Islet of Langerhans (tissue), 1 donor: ENCODE results near the gene FEZF1.

Experiments used
- FAIRE-seq: peaks from one replicate; lab custom pipeline; 2011; peaks lifted over from hg19 to GRCh38; lab: Jason Lieb, UNC

The FEZF1 gene

DNA sequence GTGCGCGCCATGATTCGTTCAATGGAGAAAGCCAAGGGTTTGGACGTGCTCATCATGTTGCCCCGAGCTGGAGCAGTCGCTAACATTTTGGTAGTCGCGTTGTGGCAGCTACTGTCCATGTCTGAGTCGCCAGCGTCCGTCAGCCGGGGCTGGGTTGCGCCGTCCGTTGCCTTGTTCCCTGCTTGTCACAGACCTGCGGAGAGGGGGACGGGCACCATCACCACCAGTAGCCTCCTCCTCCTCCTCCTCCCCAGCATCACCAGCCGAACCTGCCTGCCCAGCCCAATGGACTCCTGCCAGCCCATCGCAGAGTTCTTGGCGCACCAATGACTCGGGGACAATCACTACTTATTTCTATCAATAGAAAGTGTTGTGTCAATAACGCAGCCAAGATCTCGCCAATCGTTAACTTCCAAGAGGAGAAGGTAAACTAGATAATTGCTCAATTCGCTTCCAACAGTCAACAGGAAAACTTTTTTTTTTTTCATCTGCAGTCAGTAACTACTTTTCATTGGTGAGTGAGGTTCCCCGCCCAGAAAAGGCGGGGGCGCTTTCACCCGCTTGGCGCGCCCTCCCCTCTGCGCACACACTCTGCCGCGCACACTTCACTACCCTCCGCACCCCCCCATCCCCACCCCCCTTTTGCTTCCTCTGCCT is at the start of gene FEZF1:
Gene FEZF1, minus strand, starts transcription at position 432 of the 657 bp plus-strand sequence. Its CDS starts 313 bp downstream, at position 119.
- no peak for FAIRE-seq

DNA sequence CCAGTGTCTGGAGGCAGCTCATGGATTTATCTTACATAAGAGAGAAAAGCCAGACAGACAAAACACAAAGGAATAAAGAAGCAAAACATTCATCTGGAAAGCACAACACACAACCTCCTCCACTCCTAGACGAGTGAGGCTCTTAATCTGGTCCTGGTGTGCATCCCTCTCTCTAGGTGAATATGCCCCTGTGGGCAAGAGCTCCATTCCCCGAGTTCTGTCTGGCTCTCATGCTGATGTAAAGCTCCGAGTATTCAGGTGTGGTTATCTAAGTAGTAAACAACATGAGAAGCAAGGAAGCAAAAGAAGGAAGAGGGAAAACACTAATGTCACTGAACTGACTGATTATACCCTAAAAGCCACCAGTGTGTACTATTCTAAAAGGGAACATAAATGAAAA is 47.9 kb upstream of the FEZF1 start:
- no peak for FAIRE-seq

DNA sequence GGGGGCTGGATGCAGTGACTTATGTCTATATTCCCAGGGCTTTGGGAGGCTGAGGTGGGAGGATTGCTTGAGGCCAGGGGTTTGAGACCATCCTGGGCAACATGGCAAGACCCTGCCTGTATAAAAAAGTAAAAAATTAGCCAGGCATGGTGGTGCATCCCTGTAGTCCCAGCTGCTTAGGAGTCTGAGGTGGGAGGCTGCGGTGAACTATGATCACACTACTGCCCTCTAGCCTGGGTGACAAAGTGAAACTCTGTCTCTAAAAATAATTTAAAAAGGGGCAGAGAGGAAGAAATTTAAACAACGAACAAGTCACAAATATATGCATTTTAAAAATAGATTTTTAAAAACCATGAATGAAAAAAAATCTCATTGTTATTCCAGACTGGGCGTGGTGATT is 46.2 kb upstream of the FEZF1 start:
- FAIRE-seq, result no peak

DNA sequence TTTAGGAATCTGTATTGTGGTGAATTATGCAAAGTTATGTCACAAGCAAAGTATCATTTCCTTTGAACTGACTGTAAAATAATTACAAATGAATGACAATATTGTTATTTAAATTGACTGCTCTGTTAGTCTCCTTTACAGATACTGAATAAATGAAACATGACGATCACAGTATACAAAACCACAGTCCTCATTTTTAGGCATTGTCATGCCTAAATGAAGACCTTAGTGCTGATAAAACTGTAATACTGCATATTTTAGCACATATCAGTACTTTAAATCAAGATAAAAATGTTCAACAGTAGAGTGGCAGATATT is 39.7 kb upstream of the FEZF1 start:
- no peak for FAIRE-seq

DNA sequence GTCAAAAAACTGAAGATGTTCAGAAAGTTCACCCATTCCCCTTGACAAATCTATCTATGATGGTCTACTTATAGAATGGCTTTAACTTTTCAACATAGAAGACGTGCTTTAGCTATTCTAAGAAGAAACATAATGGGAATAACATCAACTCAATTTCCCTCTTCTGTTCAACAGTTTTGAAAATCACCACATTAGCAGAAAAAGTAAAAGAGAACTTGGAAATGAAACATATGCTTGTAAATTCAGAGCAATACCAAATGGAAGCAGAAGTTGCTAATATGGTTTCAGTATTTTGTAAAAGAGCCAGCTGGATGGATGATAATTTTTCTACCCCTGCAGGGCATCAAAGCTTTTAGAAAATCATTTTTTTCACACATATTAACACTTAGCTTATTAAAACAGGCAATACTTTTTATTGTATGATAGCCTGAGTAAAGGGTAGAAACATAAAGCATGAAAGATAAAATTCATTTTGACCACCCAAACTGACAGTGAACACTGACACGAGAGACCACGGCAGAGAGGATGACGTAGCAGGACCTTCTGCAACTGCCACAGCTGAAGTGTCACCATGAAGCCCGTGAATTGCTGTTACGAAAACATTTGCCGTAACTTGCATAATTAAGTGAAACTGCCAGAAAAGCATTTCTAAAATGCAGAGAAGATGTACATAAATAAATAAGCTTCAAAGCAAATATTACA is 39.2 kb upstream of the FEZF1 start:
- no peak for FAIRE-seq

DNA sequence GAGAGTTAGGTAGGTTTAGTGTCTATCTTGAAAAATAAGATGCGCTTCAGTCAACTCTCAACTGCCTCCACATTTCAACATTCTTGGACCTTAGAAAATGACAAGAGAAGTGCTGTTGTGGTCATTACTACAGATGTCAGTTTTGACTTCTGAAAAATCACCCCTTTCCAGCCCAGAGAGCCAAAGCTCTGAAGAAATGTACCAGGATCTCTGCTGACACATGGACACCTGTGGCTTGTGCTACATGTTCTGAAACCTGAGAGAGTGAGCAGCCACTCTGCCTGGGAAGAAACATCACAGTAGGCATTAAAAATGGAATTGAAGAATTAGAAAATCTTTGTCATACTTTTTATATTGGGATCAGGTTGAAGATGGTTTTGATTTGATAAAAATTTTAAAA is 35.9 kb upstream of the FEZF1 start:
- no peak for FAIRE-seq

DNA sequence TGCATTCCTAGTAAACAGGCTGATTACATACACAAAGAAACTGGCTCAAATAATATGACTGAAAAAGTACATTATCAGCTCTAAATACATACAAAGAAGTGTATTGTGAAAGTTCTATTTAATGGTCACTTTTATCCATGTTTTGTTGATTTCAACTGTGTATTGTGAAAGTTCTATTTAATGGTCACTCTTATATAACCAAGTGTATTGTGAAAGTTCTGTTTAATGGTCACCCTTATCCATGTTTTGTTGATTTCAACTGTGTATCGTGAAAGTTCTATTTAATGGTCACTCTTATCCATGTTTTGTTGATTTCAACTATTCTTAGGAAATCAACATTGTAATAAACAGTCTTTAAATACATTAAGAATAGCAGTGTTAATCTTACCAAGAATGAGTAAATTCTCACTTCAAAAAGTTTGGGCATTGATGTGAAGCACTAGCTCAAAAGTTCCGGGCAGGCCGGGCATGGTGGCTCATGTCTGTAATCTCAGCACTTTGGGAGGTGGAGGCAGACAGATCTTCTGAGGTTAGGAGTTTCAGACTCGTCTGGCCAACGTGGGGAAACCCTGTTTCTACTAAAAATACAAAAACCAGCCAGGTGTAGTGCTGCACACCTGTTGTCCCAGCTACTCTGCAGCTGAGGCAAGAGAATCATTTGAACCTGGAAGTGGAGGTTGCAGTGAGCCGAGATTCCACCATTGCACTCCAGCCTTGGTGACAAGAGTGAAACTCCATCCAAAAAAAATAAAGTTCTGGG is 34.8 kb upstream of the FEZF1 start:
- no peak for FAIRE-seq

DNA sequence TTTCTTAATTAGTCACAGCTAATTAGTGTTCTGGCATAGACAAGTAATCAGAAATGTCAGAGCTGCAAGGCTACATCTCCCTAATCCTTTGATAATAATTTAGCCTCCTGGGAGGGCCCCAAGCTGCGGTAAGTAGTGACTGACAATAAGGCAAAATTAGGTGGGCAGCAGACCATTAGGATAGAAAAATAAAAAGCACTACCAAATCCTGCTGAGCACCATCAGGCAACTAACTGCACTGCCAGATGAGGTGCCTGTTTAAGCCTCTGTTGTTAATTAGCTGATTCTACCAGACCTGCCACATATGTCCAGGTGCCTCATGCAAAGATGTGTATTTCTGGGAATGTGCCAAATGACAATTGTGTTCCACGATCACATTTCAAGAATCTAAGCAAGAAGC is 32.5 kb upstream of the FEZF1 start:
- no peak for FAIRE-seq

DNA sequence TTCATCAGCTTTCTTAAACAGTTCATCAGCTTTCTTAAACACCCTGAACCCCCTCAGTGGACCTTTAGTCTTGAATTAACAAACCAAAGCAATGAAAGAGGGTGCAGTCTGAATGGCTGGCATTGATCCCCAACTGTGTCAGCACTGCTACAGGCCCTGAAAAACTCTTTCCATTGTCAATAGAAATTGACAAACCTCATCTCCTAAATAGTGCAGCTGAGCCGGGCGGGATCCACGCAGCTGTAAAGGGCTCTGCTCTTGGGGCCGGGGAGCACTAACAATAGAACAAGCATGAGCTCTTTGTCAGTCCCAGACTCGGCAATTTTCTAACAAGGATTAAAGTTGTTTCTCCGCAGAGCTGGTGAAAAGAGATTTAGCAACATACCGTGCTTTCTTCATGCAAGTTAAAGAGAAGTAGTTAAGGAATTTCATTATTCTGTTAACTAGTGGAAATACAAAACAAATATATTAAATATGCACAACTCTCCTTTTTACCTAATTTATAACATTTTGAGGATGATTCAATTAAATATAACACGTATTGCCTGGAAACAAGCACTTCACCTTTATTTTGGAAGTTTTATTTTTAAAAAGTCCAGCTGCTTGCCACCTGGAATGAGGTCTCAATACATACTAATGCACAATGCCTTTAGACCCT is 24.7 kb upstream of the FEZF1 start:
- no peak for FAIRE-seq

DNA sequence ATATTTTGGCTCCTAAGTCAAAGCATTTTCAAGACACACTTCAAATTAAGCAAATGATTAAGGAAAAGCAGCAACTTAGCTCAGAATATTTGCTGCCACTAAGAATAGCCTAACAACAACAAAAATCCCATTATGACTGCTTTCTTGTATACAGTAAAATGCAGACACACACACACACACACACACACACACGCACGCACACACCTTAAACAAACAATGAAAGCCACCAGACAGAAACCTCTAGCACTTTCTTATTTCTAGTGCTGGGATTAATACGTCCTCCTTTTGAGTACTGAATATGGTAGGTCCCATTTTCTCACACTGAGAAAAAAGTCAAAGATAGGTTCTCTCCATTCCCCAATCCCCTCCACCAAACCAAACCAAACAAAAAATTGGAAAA is 23.4 kb upstream of the FEZF1 start:
- no peak for FAIRE-seq

DNA sequence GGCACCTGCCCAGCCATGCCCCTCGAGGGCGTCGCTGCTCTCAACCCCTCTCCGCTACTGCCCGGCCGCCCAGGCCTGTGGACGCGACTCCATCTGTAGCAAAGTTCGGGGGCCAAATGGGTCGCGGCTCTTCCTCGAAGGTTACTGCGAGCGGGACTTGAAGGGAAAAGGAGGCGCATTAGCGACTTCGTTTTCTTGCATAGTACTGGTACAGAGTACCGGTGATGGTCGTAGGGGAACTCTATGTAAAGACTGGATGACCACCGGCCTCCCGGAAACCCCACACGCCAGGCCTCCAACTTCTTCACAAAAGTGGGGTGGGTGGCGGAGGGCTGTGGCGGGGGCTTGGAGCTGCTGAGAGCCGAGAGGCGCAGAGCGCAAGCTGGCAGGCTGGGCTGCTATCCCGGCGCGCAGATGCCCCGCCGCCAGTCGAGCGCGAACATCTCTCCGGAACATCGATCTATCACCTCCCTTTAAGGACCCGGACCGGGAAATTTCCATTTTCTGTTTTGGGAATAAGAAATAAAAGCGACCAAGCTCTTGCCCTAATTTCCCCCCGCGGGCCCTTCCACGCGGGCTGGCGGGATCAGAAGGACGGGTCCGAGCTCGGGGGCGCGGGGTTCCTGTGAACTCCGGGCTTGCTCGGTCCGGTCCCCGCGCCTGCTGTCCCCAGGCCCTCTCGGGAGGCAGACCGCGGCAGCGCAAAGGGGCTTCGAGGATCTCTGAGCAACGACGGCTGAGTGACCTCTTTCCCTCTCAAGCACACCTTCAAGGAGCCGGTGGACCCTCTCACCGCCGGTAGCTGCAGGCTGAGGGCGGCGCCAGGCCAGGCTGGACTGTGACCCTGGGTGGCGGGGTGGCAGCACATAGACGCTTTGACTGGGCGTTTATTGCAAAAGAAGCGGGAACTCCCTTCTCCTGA is 12.2 kb upstream of the FEZF1 start:
- no peak for FAIRE-seq

DNA sequence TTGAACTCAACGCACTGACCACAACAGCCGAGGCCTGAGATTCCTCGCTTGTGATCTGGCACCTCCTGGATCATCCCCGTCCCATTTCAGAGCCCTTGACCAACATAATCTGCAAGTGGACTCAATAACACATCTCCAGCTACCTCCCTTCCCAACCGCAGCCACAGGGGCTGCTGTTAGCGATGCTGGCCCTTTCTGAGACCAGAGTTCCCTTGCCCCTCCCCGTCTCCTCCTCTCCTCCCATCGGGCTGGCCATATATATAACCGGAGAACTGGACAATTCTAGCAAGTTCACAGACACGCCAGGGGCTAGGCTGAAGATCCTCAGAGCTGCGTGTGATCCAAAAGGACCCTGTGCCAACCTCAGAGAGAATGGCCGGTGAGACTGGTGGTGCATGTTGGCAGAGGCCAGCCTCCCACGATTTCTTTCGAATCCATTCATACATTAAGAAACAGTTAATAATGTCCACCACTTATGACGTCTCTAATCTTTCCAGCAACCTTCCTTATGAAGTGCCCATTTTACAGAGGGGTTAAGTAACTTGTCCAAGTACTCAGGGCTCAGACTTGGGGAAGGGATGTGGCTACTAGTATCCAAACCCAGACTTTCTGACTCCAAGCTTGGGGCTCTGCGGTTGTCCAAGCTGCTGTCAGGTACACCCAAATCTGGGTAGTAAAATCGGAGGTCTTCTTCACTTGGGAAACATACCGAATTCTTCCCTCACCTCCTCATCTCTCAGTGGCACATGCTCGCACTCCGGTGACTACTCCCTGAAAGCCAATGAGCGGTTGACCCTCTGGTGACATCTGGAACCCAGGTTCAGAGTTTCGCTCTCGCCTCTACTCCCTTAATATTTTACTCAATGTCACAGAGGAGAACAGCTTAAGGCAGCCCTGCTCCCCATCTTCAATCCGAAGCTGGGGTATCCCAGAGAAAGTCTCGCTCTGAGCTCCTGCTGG is 11.2 kb upstream of the FEZF1 start:
- FAIRE-seq, result no peak

DNA sequence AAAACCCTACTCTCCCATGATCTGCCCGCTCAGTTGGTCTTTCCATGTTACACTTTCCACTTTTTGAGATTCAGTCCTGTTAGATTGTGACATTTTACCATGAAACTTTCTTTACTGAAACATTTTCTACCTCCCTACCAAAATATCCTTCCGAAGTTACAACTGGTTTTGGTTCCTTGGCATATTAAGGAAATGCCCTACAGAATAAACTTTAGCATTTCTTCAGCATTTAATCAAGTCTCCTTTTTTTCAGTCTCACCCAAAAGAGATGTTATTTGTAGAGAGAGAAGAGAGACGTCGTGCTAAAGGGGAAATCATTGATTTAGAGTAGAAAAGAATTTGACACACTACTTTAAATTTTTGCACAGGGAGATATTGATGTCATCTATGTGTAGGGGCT is 9.7 kb upstream of the FEZF1 start:
- FAIRE-seq, result no peak

DNA sequence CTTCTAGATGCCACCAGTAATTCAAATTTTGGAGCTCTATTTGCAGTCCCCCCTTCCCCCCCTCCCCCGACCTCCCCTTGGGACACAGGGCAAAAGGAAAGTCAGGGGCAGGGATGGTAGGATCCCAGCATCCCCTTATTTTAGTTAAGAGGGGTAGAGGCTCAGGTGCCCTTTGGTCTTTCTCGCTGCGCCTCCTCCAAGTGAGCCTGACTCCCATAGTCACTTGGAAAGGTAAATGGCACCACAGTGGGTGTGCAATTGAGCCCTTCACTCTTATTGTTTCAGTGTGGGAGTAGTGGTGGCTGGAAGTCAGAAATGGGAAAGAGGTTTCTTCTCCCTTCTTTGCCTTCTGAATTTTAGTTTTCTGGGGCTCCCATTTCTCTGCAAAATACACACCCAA is 8.2 kb upstream of the FEZF1 start:
- no peak for FAIRE-seq

DNA sequence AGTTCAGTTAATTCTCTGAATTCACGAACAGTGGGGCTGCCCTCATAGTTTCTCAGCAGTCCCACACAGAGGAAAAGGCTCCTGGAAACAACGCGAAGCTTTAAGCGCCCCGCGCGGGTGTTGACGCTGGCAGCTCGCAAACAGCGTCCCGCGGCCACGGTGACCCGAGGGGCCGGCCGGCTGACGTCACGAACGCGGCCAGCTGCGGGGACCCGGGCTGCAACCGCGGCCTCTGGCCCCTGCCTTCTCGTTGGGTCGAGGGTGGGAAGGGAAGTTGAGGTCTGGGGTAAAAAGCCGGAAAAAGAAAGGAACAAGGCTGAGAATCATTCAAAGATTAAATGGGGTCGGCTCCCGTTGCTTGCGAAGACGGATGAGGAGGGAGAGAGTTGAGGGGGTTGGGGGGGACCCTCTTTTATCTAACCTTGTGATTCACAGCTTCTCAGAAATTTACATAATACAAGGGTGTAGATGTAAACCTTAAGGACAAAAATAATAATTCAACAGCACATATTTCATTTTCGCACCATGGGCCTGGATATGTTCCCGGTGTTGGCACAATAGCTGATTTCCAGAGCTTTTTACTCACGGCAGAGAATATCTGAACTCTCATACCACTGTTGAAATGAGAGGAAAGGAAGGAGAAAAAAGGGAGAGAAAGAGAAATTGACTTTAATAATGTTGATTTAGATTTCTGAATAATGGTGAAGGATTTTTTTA is 7.3 kb upstream of the FEZF1 start:
- no peak for FAIRE-seq

DNA sequence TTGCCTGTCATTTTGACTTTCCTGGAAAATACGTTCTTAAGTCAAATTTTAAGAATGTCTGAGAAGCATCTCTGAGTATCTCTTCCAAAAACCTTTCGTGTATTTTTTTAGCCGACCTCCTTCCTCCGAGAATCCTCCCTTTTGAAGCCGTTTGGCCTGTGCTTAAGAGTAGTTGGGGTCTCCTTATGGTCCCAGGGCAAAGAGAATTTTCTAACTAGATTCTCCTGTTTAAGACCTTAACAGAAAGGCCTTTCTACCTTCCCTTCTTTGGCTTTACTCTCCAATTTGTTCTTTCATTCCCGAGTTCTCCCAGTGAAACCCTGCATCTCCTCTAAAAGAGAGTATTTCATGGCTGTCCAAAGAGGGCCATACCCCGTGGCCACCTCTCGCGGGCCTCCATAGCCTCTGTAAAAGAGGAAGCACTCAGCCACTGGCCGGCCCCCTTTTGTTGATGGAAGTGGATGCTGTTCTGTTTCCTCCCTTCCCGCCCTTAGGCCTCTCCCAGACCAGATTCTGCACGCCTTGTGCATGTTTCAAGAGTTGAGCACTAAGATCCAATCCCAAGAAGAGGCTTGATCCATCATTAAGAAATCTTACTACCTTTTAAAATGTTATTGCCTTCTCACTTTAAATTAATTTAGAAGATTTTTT is 6.6 kb upstream of the FEZF1 start:
- no peak for FAIRE-seq

DNA sequence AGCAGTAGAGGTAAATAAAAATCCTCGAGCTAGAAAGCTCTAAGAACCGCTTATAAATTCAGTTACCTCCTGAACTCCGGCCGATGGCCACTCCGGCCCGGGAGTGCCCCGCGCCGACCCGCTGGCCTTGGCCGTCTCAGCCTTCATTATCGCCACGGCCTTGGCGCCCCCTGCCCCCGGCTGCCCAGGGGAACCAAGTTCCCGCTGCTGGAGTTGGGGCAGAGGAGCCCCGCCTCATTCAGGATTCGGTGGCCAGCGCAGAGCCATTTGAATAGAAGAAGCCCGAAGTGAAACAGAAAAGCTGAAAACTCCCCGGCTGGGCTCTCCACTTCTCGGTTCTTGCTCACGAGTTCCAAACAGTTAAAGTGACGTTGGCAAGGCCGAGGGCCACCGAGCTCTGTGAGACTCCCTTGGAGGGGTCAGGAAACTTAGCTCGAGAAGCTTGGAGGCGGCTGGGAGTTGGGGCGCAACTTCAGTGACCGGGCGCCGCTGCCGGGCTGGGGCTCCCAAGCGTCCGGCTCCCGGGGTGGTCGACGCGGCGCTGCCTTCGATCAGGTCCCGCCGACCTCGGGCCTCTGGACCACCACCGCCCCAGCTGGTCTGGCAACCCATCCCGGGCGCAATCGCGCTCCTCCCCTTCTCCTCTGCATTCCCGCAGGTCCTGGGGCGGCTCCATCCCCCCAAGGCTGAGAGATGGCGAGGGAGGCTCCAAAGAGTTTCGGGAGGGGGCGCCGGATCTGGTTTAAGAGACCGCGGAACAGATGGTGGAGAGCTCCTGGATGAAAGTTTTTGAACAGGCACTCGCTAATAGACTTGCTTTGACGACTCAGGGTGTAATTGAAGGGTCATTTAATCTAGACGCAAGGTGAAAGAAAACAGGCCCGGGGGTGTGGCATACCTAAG is 5.8 kb upstream of the FEZF1 start:
- no peak for FAIRE-seq

DNA sequence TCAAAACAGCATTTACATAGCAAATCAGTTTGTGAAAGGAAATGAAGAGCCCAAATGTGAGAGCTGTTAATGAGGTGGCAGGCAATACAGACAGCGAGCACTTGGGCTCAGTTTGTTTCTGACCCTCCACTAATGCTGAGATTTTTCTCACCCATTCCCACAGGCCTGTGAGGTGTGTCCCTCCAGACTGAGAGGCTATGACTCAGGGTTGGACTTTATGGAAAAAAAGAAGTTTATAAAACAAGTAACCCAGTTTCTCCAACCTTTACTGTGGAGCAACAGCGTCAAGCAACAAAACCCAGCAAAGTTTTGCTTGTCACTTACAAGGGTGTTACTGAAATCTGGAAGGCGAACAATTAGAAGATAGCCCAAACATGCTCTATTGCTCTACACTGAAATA is 4.9 kb upstream of the FEZF1 start:
- FAIRE-seq, result no peak

DNA sequence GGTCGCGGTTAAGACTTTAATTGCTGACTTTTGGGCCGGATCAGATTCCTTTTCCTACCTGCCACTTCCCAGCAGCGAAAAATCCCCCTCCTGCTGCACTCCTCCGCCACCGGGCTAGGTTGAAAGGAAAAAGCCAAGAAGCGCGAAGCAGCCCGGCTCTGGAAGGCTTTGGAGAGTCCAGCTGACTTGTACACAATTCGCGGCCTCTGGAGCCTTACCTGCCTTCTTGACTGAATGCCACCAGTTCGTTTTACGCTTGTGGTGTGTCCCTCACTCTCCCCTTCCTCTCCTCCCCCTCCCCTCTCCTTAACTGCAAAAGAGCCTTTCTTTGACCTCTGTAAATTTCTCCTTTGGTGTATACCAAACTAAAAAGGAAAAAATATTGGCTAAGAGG is 2.7 kb upstream of the FEZF1 start:
- FAIRE-seq, result no peak
